ENCODE measurements around the gene NPBWR2.
"Not testable (repeated sequence)": the region's sequence is repeated elsewhere in the genome, so short reads cannot be mapped to it uniquely, and the experiment has no call there.

The NPBWR2 gene

DNA sequence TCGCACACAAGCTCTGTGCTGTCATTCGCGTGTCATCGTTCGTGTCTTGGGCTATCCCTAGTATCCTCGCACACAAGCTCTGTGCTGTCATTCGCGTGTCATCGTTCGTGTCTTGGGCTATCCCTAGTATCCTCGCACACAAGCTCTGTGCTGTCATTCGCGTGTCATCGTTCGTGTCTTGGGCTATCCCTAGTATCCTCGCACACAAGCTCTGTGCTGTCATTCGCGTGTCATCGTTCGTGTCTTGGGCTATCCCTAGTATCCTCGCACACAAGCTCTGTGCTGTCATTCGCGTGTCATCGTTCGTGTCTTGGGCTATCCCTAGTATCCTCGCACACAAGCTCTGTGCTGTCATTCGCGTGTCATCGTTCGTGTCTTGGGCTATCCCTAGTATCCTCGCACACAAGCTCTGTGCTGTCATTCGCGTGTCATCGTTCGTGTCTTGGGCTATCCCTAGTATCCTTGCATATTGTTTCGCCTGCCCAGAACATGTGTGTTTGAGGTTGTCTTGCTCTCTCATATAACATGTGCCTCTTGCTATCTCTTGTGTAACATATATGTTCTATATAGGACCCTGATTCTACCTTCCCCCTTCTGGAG is 20.0 kb downstream of the NPBWR2 start:
- DNase-seq (ENCODE audit: low read depth in 1 of 2, low spot score in 1 of 2): not testable (repeated sequence)

DNA sequence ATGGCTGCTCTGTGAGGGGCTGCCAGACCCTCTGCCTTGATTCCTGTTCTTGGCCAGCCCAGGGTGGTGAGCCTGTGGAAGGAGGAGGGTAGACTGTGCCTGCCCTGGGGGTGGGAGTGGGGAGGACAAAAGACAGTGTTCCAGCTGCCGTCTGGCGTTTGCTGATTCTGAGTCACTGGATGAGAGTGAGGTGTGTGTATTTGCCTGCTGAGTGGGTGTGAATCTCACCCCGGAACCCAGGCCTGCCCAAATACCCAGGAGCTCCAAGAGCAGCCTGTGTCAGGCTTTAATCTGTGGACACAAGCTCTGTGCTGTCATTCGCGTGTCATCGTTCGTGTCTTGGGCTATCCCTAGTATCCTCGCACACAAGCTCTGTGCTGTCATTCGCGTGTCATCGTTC is 20.6 kb downstream of the NPBWR2 start:
- DNase-seq (ENCODE audit: low read depth in 1 of 2, low spot score in 1 of 2): no peak

DNA sequence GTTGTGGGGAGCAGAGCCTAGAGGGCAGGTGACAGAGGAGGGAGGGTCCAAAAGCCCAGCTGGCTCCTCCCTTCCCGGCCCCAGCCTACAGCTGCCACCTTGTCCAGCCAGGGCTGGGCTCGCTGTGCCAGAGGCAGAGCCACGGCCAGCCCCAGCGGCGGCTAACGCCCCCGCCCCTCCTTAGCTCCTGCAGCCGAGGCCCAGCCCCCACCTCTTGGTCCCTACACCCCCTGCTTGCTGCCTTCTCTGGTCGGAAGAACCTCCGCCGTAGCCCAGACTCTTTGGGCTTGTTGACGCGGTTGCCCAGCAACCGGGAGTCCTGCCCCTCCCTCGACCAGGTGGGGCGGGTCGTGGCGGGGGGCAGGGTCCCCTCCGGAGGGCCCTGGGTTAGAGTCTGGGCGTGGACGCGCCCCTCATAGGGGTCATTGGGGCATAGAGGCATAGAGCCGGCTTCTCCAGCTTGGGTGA is 22.6 kb downstream of the NPBWR2 start:
- DNase-seq (ENCODE audit: low read depth in 1 of 2, low spot score in 1 of 2): no peak

DNA sequence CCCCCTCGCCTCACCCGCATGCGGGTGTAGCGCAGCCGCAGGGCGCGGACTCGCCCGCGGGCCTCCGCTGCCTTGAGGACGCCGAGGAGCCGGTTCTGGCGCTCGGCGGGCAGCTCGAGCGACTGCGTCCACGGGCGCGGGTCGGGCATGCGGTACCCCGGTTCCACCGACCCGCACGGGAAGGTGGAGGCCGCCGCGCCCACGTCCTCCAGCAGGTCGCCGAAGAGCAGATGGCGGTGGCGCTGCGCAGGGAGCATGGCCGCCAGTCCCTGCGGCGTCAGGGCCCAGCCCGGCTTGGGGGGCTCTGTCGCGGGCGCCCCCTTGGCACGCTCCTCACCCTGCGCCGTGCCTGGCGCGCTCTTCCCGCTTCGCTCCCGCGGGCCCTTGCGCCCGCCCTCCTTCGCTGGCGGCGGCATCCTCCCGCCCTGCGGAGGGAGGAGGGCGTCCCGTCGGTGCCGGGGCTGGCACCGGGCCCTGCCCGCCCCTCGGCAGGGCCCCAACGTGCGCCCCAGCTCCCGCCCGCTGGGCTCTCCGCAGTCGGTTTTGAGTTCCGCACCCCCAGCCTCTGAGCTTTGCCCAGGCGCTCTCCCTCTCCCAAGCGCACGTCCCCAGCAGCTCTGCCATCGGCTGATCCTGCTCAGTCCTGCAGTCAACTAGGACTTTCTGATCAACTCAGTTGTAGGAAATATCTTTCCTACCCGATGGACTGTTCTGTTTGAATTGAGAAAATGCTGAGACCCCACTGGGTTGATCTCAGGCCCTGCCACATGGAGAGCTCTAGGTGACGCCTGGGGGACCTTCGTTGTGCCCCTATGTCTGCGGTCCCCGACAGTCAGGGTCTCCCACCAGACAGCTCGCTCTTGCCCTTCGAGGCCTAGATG is 23.3 kb downstream of the NPBWR2 start, which contains the start of gene LKAAEAR1:
TSS of gene LKAAEAR1 (minus strand) at position 595 of the 881 bp plus-strand sequence. CDS start at position 416, 179 bp downstream.
- no peak for DNase-seq (ENCODE audit: low read depth in 1 of 2, low spot score in 1 of 2)

DNA sequence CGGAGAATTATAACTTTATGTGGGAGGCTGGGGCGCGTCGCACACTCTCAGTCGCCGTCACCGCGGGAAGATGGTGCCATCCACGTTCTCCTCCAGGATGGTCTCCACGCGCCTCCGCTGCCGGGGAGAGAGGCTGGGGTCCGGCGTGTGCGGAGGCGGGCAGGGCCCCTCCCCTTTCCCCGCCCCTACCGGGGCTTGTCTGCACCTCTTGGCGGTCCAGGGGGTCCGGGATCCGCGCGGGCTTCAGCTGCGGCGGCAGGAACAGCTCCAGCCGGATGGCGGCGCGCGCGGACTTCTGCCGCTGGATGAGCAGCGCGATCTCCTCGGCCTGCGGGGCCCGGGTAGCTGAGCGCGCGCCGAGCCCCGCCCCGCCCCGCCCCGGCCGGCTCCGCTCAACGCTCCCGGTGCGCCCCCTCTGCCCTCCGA is 24.0 kb downstream of the NPBWR2 start:
- peak; percentile 30 to 60 for DNase-seq (ENCODE audit: low read depth in 1 of 2, low spot score in 1 of 2)

DNA sequence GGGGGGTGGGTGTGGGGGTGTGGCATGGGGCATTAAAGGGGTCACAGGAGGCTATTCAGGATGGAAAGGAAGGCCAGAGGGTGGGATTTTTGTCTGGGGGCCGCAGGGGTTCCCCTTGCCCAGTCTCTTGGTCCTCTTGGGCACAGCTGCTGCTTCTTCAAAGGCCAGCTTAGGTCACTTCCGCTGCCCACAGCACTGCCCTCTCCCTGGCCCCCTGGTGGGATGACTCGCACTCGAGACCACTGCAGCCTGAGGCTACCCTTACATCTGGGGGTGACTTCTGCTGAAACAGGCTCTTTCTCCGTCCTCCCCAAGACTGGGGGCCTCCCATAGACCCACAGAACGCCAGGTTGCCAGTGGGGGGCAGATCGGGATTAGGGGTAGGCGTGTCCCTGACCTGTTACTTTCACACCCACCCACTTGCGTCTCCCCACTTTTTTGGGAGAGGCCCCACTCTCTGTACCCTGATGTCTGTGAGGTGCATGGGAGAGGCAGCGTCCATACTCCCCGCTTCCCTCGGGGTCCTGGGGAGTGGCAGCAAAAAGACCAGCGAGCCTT is 24.5 kb downstream of the NPBWR2 start:
- no peak for DNase-seq (ENCODE audit: low read depth in 1 of 2, low spot score in 1 of 2)

DNA sequence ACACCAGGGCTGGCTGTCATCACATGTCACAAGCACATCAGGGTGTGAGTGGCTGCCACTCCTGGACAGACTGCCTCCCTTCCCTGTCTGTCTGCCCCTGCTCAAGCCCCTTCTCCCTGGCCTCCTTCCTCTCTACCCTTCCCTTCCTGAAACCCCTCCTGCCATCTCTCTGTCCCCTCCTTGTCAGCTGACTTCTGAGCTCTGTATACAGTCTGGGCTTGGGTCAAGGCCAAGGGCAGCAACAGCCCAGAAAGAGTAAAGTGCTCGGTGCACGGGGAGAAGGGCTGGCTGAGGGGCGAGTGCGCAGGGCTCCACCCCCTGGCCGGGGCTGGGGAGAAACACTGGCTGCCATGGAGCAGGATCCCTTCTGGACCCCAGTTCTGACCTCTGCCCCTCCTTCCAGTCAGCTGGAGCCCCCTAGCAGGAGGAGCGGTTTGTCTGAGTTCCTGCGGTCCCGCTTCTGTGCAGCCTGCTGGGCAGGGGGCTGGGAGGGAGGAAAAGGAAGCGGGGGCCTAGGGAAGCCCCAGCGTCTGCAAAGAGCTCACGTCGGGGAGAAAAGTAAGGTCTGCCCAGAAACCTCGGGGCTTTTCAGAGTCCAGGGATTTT is 25.1 kb downstream of the NPBWR2 start:
- no peak for DNase-seq (ENCODE audit: low read depth in 1 of 2, low spot score in 1 of 2)

DNA sequence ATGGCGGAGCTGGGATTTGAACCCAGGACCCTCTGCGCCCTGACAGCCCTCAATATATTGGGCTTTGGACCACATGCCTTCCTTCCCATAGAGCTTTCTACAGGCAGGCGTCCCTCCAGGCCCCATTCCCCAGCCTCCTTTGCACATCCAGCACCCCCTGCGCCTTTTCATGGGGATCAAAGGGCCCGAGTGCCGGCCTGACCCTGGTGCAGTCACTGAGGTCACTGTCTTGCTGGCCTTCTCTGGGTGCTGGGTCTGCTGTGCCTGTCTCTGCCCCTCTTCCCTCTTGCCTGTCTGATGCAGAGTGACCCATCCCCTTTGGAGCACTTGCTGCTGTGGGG is 25.8 kb downstream of the NPBWR2 start:
- DNase-seq (ENCODE audit: low read depth in 1 of 2, low spot score in 1 of 2): no peak

DNA sequence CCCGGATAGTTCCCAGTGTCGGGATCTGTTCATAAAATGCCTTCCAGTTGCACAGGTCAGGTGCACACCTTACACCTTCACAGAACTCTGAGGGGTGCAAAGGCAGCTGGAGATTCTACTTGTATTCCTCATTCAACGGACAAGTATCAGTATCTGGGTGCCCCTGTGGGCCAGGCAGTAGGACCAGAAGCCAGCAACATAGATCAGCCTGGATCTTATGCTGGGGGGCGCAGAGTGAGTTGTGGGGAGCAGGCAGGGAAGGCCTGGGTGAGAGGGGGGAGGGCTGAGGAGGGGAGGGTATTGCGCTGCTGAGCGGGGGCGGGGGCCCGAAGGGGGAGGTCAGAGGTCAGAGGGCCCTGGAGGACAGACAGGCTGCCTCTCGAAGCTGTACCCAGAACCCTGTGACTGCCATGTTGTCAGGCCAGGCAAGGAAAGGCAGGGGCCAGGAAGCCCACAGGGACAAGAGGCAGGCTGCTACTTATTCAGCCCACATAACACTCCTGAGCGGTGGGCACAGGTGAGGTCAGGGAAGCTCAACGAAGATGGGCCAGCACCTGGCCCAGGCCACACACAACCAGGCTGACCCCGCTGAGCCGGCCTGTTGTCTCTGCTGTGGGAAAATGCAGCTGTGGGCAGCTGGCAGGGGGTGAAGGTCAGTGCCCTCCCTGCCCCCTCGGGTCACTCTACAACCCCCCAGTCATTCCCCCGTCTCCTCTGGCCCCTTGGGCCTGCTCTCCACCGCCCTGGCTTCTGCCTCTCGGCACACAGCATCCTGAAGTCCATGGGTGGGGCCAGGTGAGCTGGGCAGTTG is 26.3 kb downstream of the NPBWR2 start:
- no peak for DNase-seq (ENCODE audit: low read depth in 1 of 2, low spot score in 1 of 2)

DNA sequence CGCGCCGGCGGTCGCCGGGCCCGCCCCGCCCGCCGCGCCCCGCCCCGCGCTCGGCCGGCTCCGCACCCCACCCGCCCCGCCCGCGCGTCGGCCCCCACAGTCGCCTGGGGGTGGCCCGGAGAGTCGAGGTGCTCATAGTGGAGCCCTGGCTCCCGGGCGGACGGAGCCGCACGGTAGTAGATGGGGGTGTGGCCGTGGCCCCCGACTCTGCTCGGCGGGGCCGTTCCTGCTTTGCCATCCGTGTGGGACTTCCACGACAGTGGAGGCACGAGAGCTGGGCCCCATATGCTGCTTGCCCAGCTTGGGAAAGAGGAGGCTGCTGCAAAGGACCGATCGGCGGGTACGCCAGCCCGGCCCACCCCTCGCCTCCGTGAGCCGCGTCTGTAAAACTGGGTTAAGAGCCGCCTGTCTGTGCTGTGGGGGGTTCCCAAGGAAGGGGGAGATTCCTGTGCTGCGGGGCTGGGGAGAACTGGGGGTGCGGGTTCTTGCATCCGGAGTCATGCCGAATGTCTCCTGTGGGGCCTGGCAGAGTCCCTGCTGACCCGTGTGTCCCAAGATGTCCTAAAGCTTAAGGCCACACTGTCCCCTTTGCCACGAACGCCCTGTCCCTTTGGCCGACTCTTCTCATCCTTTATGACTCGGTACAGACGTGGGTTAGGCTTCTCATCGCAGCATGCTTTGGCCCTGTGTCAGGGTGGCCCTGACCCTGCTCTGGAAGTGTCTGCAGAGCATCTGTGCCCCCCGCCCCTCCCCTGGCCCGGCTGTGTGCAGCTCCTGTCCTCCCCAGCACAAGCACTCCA is 27.2 kb downstream of the NPBWR2 start, which contains the start of gene OPRL1:
TSS of gene OPRL1 (plus strand) at position 70 of the 800 bp plus-strand sequence. CDS start 12,639 bp downstream, outside the sequence.
- no peak for DNase-seq (ENCODE audit: low read depth in 1 of 2, low spot score in 1 of 2)

DNA sequence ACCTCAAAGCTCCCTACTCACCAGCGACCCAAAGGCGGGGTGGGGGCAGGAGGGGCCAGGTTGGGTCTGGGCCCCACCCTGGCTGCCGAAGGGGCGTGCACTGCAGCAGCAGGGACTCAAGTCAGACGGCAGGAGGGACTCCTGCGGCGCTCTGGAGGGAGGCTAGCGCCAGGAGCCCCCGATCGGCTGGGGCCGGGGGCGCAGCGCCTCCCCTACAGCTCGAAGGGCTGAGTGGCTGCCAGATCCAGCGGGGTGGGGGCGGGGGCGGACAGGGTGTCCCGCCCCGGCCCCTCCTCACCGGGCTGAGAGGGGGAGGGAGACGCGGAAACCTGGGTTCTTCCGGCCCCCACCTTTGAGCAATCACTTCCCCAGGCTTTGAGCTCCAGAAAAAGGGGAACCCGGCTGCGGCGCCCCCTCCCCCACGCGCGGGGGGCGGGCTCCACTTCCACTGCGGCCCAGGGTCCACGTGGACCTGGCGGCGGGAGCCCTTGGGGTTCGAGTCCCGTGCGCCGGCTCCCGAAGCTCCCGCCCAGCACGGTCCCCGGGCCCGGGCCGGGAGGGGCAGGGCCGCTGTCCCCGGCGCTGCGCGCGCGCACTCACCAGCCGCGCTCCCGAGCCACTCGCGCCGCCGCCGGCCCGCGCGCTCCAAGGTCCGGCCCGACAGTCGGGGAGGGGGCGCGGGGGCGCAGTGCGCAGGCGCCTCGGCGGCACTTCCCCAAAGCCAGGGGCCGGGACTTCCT is 27.9 kb downstream of the NPBWR2 start, which contains the start of gene RGS19:
TSS of gene RGS19 (minus strand) at position 246 of the 740 bp plus-strand sequence. CDS start 2,632 bp downstream, outside the sequence.
- peak; percentile 40 to 54 for DNase-seq (ENCODE audit: low read depth in 1 of 2, low spot score in 1 of 2)

DNA sequence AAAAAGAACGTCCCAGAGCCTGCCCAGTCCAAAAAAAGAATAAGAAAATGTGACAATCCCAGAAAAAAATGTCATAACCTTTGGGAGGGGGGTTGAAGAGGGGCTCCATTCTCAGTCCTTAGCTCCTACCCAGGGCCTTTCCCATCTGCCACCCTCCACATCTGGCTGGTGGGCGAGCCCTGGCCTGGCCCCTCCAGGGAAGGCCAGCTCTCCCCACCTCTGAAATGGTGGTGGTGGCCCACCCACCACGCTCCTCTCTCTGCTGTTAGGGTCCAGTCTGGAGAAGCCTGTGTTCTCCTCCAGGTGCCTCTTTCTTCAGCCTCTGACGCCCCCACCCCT is 28.5 kb downstream of the NPBWR2 start:
- no peak for DNase-seq (ENCODE audit: low read depth in 1 of 2, low spot score in 1 of 2)

DNA sequence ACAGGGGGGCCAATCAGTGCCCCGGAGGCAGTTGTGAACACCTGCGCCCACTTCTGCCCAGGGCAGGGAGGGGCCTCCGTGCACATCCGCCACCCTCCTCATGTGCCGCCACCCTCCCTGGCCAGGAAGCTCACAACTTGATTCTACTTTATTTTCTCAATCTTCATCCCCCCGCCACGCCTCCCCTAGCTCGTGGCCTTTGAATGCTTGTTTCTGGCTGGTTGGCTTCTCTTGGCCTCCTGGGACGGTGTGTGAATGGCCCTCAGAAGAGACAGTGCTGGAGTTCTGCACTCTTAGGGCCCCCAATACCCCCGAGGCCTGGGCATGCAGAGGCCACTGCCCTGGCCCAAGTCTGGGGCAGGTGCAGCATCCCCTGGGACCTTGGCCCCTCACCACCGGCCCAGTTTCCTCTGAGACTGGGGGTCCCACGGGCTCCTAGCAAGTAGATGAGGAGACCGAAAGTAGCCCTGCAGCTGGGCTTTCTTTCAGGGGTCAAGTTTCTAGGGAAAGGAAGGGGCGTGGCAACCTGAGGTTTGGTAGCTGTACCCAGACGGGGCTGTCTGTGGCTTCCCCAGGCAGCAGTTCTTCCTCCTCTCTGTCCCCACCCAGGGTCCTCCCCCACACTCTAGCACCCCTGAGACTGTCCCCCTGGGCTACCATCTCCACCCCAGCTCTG is 29.4 kb downstream of the NPBWR2 start:
- peak in 1 of 2 donors; percentile 35 for DNase-seq (ENCODE audit: low read depth in 1 of 2, low spot score in 1 of 2)

DNA sequence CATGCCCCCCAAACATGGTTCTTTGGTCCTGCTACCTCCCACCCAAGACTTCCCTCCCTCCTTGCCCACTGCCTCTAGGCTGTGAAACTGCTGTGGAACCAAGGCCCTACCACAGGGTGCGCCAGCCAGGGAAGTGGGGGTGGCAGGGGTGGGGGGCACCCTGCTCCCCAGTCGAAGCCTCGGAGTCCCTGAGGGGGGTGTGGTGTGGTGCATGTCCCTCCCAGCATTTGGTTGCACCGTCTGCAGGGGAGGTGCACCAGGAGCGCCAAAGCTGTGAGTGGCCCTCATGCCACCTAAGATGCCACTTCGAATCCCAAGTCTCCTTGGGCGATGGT is 29.9 kb downstream of the NPBWR2 start:
- DNase-seq (ENCODE audit: low read depth in 1 of 2, low spot score in 1 of 2): no peak

DNA sequence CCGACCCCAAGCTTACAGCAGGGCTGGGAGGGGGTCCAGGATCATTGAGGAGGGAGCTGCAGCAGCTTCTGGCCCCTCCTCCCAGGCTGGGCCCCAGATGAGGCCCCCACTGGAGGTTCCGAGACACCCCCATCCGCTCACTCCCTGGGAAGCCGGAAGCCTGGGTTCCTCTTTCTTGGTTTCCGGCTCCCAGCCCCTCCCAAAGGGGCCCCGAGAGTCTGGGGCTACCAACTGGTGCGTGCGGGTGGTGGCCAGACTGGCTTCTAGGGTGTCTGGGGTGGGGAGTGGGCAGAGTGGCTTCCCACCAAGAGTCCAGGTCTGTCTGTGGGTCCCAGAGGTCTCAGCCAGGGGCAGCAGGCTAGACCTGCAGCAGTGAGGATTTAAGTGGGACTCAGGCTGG is 30.3 kb downstream of the NPBWR2 start:
- DNase-seq (ENCODE audit: low read depth in 1 of 2, low spot score in 1 of 2): no peak

DNA sequence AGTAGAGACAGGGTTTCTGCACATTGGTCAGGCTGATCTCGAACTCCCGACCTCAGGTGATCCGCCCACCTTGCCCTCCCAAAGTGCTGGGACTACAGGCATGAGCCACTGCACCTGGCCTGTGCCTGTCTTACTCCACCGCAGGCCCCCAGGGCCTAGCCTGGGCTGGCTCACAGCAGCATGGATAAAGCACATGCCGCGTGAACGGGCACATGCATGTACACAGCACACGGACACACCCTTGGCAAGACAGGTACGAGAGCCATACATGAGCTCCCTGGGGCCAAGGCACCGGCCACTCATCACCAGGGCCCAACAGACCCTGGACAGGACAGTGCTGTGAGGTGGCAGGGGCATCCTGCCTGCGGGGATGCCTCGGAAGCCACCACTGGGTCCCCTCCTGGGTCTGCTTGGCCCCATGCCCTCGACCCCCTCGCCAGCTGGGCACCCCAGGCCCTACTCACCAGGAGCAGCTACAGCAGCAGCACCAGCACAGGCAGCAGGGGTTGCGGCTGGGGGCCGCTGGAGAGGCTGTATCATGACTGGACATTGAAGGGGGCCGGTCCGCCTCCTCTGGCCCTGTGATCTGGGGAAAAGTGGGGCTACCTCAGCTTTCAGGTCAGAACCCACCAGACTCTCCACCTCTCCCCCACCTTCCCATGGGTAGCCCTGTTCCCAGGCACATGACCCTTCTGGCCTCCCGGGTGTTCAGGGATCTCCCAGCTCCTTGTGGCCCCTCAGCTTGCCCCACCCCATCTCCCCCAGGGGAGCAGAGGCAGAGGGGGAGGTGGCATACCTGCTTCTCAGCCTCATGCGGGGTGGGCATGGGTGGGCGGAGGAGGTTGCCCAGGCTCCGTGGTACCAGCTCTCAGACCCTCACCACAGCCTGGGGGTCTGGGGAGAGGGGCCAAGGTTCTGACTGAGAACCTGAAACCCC is 31.0 kb downstream of the NPBWR2 start:
- no peak for DNase-seq (ENCODE audit: low read depth in 1 of 2, low spot score in 1 of 2)

DNA sequence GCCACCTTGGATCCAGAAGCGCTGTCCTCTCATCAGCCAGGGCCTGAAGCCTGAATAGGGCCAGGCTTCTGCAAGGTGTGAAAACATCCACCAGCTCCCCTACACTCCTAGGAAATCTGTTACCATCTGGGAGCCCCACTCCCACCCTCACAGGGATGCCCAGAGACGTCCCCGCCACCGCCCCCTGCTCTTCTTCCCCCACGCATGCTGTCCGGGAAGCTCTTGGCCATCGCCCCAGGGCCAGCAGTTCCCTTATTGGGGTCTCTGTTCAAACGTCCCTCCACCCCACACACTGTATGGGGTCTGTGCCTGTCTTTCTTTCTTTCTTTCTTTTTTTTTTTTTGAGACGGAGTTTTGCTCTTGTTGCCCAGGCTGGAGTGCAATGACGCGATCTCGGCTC is 31.8 kb downstream of the NPBWR2 start:
- DNase-seq (ENCODE audit: low read depth in 1 of 2, low spot score in 1 of 2): no peak

DNA sequence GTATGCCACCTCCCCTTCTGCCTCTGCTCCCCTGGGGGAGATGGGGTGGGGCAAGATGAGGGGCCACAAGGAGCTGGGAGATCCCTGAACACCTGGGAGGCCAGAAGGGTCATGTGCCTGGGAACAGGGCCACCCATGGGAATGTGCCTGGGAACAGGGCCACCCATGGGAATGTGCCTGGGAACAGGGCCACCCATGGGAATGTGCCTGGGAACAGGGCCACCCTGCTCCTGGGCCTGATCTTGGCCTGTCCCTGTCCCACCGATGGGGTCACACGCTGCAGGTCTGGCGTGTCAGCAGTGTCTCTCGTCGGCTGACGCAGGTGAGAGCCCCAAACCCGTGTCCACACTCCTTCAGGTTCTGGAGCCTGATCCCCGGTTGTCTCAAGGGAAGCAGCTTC is 32.4 kb downstream of the NPBWR2 start:
- no peak for DNase-seq (ENCODE audit: low read depth in 1 of 2, low spot score in 1 of 2)
